HepG2 (cell line): Measurements from ENCODE around the gene EXOSC6. TPM values are rescaled to one million over a fixed set of nuclear protein-coding genes. Genes with fewer than 3 reads are reported as not detected.

Experiments
- CBX1 ChIP-seq: IDR thresholded peaks from one replicate; pipeline ENCODE4 v1.6.1; 2016; ENCODE audit warnings: antibody characterized with exemption, low read depth
- HOXA7 ChIP-seq: sonication (generic); formaldehyde crosslinking; IDR thresholded peaks from 2 replicates; pipeline ENCODE4 v1.8.1; 2022; ENCODE audit warnings: mild to moderate bottlenecking, missing genetic modification reagents, moderate library complexity
- KIAA2018 ChIP-seq: sonication (generic); formaldehyde crosslinking; IDR thresholded peaks from 2 replicates; pipeline ENCODE4 v1.5.0; 2020; ENCODE audit warnings: mild to moderate bottlenecking, missing genetic modification reagents, borderline replicate concordance
- MATR3 ChIP-seq: sonication (generic); formaldehyde crosslinking; IDR thresholded peaks from 2 replicates; pipeline ENCODE4 v1.4.0; 2020; ENCODE audit warnings: missing genetic modification reagents
- MED13 ChIP-seq: sonication (generic); formaldehyde crosslinking; IDR thresholded peaks from 2 replicates; pipeline ENCODE4 v1.5.0; 2020; ENCODE audit warnings: missing genetic modification reagents
- MXD4 ChIP-seq: IDR thresholded peaks from 2 replicates; pipeline ENCODE4 v1.6.1; 2016; ENCODE audit warnings: mild to moderate bottlenecking, missing biosample characterization, missing genetic modification reagents
- RFX5 ChIP-seq: IDR thresholded peaks from 2 replicates; pipeline ENCODE4 v1.6.1; 2011; ENCODE audit warnings: low read depth, low read length, improper control_type of control experiment
- SP1 ChIP-seq, 2 experiments: fragments of 450-650 bp in 1 of 2; sonication (generic) in 1 of 2; formaldehyde crosslinking in 1 of 2; IDR thresholded peaks; 2 replicates each; pipeline versions ENCODE4 v1.4.0 to v1.6.1; 2016 to 2020; ENCODE audit warnings: missing genetic modification reagents in 1 of 2
- SRF ChIP-seq: IDR thresholded peaks from 2 replicates; pipeline ENCODE4 v1.6.1; 2011; ENCODE audit warnings: mild to moderate bottlenecking, low read depth, low read length, moderate library complexity
- ZBTB10 ChIP-seq: sonication (generic); formaldehyde crosslinking; IDR thresholded peaks from 2 replicates; pipeline ENCODE4 v1.4.0; 2020; ENCODE audit warnings: missing genetic modification reagents, borderline replicate concordance
- ZFP1 ChIP-seq: IDR thresholded peaks from 2 replicates; pipeline ENCODE4 v1.6.1; 2016
- ZNF282 ChIP-seq: fragments of 450-650 bp; IDR thresholded peaks from 2 replicates; pipeline ENCODE4 v1.6.1; 2018; ENCODE audit not compliant: partially characterized antibody
- ZNF431 ChIP-seq: sonication (generic); formaldehyde crosslinking; IDR thresholded peaks from 2 replicates; pipeline ENCODE4 v1.9.0; 2022; ENCODE audit warnings: missing genetic modification reagents, low read depth, mild to moderate bottlenecking, borderline replicate concordance
- ZNF460 ChIP-seq: sonication (generic); formaldehyde crosslinking; IDR thresholded peaks from 2 replicates; pipeline ENCODE4 v1.5.1; 2020; ENCODE audit warnings: missing genetic modification reagents, mild to moderate bottlenecking, borderline replicate concordance
- ZNF513 ChIP-seq: sonication (generic); formaldehyde crosslinking; conservative IDR thresholded peaks from 2 replicates; pipeline ENCODE4 v1.5.0; 2020; ENCODE audit warnings: missing genetic modification reagents
- ZNF615 ChIP-seq: sonication (generic); formaldehyde crosslinking; IDR thresholded peaks from 2 replicates; pipeline ENCODE4 v1.5.0; 2020; ENCODE audit warnings: mild to moderate bottlenecking, missing genetic modification reagents, borderline replicate concordance
- ZNF850 ChIP-seq: sonication (generic); formaldehyde crosslinking; conservative IDR thresholded peaks from 2 replicates; pipeline ENCODE4 v1.9.0; 2021; ENCODE audit warnings: mild to moderate bottlenecking, missing genetic modification reagents
- polyA plus RNA-seq, 8 experiments: library from polyadenylated mRNA; depleted of rRNA in 3 of 8; stranded (reverse) in 7 of 8; unstranded in 1 of 8; fragments of >200 nt; fragmentation: Illumina TruSeq in 4 of 8; extraction: Trizol in 4 of 8; gene quantifications; 2 replicates each; pipeline versions ENCODE4 v1.2.1 to v1.2.3, GENCODE V29; 2011 to 2016; ENCODE audit warnings: low read depth in 4 of 8, missing spikeins in 1 of 8, mixed read lengths in 1 of 8; ENCODE audit not compliant: insufficient read depth in 1 of 8
- total RNA-seq, 5 experiments: library from RNA; depleted of rRNA; stranded (reverse); fragments of >200 nt; fragmentation: Illumina TruSeq; extraction: Trizol; gene quantifications; 2 replicates each; pipeline ENCODE4 v1.2.3, GENCODE V29; 2016; ENCODE audit warnings: low read depth in 1 of 5

The EXOSC6 gene
- total and polyA plus RNA-seq, 2 of the 13 experiments (the other 11 are each of a cell fraction or from before 2014, with no cell fraction given) = 13.1 to 39.9 TPM

GRCh38 chr16:70289229-70290094 is 37.7 kb upstream of the EXOSC6 start, which contains the start of gene AARS1 (continued):
- no peak for TF ChIP-seq ZNF513 (CRISPR knock-in tag)
- no peak for TF ChIP-seq SRF
- no peak for TF ChIP-seq SP1 (IDR thresholded peaks at IDR 0.05)
- peak; percentile 73 for TF ChIP-seq SP1 (CRISPR knock-in tag; IDR thresholded peaks at IDR 0.05)
- TF ChIP-seq HOXA7 = no peak
- TF ChIP-seq ZNF431 (CRISPR knock-in tag) = peak; percentile 25; the same call in 1 of the 2 replicates
- TF ChIP-seq ZBTB10 (CRISPR knock-in tag) = 0 out of 2 replicates have a peak, but pooled peaks have one; percentile 23
- TF ChIP-seq ZNF615 (CRISPR knock-in tag) = no peak
- TF ChIP-seq MED13 (CRISPR knock-in tag) = peak; percentile 91
- TF ChIP-seq ZNF850 (CRISPR knock-in tag) = no peak
- TF ChIP-seq MATR3 = no peak
- TF ChIP-seq ZNF282 = no peak
- TF ChIP-seq CBX1 = peak; percentile 72
- peak; percentile 57; the same call in 1 of the 2 replicates for TF ChIP-seq RFX5
- TF ChIP-seq KIAA2018 (CRISPR knock-in tag) = no peak
- TF ChIP-seq MXD4 (CRISPR knock-in tag) = peak; percentile 72
- no peak; the same call in 1 of the 2 replicates for TF ChIP-seq ZNF460
- no peak for TF ChIP-seq ZFP1 (CRISPR knock-in tag)
